Activated CD8-positive, alpha-beta memory T cell treated with anti-CD3 and anti-CD28 coated beads for 36 hours (primary cell): ENCODE data around the gene CBFA2T2. TPM values are rescaled to one million over a fixed set of nuclear protein-coding genes. Genes with fewer than 3 reads are reported as not detected.
"Not testable (repeated sequence)": the region's sequence is repeated elsewhere in the genome, so short reads cannot be mapped to it uniquely, and the experiment has no call there.

Source experiments
- CTCF ChIA-PET: fragments of 350-600 bp; sonication (Branson Sonifier 250); formaldehyde crosslinking; loops from one replicate; lab custom pipeline; 2021; ENCODE audit warnings: antibody characterized with exemption; lab: Charles Lee
- POLR2A ChIA-PET: fragments of 350-600 bp; sonication (Branson Sonifier 250); formaldehyde crosslinking; loops from one replicate; lab custom pipeline; 2021; ENCODE audit warnings: antibody characterized with exemption; lab: Charles Lee
- total RNA-seq, 2 experiments: library from RNA; stranded (reverse); gene quantifications; one replicate each; pipeline ENCODE4 v1.2.3, GENCODE V29; 2021

CBFA2T2 gene
- total RNA-seq, 2 experiments from 2014 or later = 7.1 to 7.4 TPM

DNA sequence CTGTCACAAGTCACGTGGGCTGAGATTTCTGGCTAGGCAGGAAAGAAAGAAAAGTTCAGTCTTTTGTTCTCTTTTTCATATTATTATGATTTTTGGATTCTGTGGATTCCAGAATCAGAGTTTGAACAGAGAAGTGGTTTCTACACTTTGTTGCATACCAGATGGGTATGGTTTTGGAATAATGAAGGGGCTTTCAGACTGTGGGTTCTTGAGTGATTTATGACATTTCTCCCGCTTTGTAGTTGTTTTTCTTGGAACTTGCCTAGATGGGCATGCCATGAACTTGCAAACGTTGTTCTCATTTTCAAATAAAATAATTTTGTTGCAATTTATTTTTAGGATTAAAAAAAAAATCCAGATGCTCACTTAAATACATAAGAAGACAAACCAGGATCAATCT is 34.4 kb downstream of the CBFA2T2 start:
- POLR2A ChIA-PET = interaction anchor here (0.7 kb wide), 1 partner anchor 143 kb away, joined by 3 read pairs; no protein-coding TSS in a partner anchor
- CTCF ChIA-PET = no interaction called here

DNA sequence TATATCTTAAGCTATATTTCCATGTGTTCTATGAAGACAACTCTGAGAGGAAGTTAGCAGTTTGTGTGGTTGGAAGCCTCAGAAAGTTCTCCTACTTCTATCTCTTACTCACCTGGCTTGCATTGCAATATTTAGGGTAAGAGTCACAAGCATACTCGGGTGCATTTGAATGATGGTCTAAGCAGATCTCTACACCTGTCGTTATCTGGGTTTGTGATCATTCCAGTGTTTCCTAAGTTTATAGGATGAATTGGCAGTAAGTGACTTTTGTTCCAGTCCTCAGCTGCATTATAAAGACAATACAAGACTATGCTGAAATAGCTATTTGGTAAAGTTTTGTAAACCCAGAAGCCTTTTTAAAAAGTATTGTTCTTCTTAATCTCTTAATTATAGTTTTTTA is 36.9 kb downstream of the CBFA2T2 start:
- POLR2A ChIA-PET = no interaction called here
- CTCF ChIA-PET = no interaction called here

DNA sequence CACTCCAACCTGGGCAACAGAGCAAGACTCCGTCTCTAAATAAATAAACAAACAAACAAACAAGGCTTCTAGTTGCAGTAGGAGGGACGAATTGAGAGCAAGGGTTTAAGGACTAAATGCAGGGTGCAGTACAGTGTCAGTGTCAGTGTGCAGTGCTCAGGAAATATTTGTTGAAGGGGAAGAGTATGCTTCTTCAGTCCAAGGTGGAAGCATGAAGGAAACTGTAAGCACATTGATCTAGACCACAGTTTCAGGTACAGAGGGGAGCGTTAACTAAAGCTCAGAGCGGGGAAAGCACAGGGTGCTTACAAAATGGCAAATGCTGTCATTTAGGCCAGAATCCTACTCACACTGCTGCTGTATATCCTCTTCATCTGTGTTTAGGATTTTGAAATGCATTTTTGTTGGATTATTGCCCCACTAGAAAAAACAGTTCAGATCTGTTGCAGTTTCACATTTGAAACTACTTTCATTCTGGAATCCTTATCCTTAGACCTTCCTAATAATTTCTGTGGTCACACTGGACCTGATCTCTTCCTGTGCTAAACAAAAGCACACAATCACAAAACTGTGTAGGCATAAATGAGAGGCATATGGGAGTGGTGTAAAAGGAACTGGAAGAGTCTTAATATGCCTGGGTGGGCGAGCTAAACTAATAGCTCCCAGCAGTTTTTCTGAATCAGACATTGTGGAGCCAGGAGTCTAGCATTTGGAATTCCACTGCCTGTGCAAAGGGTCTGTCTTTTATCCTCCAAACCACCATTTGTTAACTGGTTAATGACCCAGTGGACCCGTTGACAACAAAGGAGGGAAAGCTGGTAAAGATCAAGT is 41.4 kb downstream of the CBFA2T2 start:
- CTCF ChIA-PET = interaction anchor here (1.1 kb wide), 1 partner anchor 28 kb away, joined by 4 read pairs; no protein-coding TSS in a partner anchor
- POLR2A ChIA-PET = no interaction called here

DNA sequence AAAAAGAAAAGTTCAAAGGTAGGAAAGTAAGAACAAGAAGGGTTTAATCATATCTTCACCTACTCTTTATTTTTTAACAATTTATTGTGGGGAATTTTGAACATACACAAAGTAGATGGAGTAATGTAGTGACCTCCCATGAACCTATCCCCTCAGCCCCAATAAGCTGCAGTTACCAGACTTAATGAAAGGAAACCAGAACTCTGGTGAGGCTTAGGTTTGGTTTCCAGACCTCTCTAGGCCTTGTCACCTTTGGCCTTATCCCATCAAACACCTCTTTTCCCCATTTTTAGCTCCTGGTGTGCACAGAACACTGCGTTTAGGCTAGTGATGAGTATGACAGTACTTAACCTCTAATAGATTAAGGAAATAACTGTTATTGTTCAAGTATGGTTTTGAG is 42.0 kb downstream of the CBFA2T2 start:
- CTCF ChIA-PET = no interaction called here
- POLR2A ChIA-PET = no interaction called here

DNA sequence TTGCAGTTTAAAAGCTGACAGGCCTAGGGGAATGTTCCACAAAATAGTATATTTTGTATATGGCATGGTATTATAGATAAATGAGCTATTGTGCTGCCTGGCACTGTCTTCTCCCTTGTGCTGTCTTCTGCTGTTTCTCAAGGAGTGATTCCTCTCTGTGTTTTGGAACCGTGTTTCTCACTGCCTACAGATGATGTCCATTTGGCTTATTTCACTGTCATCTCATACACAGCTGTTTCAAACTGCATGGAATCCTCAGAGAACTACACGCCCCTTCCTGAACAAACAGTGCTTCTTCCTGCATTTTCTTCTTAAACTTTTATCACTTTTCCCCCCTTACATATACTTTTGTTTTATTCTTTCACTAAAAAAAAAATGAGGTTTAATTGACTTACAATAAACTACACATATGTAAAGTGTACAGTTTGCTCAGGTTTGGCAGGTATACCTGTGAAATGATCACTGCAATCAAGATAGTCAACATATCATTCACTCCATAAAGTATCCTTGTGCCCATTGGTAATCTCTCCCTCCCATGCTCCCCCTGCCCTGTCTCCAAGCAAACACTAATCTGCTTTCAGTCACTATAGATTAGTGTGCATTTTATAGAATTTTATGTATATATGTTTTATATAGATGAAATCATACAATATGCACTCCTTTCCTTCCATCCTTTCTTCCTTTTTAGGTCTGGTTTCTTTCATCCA is 43.0 kb downstream of the CBFA2T2 start:
- CTCF ChIA-PET = interaction anchor here (0.5 kb wide), 1 partner anchor 72 kb away, joined by 3 read pairs; no protein-coding TSS in a partner anchor
- POLR2A ChIA-PET = no interaction called here

DNA sequence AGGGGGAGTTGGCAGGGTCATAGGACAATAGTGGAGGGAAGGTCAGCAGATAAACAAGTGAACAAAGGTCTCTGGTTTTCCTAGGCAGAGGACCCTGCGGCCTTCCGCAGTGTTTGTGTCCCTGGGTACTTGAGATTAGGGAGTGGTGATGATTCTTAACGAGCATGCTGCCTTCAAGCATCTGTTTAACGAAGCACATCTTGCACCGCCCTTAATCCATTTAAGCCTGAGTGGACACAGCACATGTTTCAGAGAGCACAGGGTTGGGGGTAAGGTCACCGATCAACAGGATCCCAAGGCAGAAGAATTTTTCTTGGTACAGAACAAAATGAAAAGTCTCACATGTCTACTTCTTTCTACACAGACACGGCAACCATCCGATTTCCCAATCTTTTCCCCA is 45.8 kb downstream of the CBFA2T2 start:
- POLR2A ChIA-PET, CTCF ChIA-PET: not testable (repeated sequence)

DNA sequence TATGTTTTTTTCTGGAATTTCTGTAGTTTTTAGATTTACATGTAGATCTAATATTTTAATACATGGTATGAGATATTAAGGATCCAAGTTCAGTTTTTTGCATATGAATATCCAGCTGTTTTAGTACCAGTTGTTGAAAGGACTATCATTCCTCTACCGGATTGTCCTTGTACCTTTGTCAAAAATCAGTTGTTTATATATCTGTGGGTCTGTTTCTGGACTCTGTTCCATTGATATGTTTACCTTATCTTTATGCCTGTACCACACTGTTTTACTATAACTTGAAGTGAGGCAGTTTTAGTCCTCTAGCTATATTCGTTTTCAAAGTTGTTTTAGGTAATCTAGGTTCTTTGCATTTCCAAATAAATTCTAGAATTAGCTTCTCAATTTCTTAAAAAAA is 47.7 kb downstream of the CBFA2T2 start:
- POLR2A ChIA-PET = interaction anchor here (0.6 kb wide), 1 partner anchor 17 kb away, joined by 13 read pairs; no protein-coding TSS in a partner anchor
- CTCF ChIA-PET = no interaction called here

DNA sequence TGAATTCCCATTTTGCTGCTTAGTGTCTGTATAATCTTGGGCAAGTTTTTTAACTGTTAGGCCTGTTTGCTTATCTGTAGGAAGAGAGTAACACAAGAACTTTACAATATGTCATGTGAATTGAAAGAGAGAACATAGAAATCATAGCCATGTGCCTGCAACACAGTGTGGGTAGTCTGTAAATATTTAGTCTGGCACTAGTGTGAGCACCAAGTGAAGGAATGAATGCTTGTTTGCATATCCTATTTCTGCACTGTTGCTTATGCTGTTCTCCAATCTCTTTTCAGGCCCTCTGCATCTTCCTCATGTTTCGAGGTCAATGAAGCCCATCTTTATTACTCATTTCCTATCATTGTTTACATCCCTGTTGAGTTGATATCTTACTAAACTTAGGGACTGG is 49.2 kb downstream of the CBFA2T2 start:
- POLR2A ChIA-PET = no interaction called here
- CTCF ChIA-PET = no interaction called here

DNA sequence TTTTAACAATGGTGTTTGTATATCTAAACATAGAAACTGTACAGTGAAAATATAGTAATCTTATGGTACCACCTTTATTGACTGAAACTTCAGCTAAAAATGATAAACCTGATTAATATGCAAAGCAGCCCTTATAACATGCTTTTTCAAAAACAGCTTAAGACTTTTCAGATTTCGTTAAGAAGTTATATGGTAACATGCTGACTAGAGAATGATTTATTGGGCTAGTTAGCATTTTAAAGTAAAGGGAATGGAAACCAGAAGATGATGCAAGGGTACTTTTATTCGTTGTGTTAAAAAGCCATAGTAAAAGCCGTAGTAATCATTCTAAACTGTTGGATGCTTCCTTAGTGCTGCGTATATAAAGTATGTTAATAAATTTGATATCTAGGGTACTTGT is 50.5 kb downstream of the CBFA2T2 start:
- POLR2A ChIA-PET = no interaction called here

DNA sequence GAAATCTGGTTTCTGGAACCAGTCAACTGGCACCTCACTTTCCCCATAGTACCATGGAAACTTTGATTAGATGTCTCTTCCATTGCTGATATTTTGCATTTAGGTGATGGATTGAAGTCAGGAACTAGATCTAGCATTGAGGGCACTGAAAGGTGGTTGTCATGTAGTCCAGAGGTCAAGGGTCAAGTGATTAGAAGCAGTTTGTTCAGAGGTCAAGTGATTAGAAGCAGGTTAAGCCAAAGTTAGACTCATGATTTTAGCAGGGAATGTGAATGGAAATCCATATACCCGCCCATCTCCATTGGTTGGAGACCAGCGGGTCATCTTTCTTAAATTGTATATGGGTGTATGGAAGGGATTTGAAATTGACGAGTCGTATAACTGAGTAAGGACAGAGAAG is 51.2 kb downstream of the CBFA2T2 start:
- ChIA-PET CTCF (no interaction called here), POLR2A (no interaction called here)

More for the DNA sequence above, 50.5 kb downstream of the CBFA2T2 start:
- CTCF ChIA-PET = no interaction called here

DNA sequence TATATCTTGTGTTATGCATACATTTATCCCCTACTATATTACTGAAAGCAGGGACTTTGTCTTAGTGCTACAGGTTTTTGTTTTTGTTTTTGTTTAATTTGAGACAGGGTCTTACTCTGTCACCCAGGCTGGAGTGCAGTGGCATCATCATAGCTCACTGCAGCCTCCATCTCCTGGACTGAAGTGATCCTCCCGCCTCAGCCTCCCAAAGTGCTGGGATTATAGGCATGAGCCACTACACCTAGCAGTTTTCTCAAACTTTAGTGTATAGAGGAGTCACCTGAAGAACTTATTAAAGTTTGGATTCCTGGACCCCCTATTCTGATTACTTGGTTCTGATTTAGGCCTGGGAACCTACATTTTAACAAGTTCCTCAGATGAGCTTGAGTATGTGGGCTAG is 51.9 kb downstream of the CBFA2T2 start:
- ChIA-PET CTCF (no interaction called here), POLR2A (no interaction called here)

DNA sequence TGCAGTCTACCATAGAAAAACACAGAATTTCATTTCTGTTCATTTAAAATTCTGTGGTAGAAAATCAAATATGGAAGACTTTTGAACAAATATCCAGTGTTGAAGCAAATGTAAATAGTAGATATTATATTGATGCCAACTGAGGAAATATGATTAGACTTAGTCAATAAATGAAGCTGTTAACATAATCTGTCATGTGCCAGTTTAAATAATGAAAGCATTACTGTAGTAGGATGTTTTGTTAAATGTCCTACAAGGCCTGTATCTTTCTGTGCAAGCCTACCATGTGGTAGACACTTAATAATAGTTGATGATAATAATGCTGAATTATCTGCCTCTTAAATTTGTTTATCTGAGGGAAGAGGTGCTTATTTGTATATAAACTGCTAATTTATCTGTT is 55.9 kb downstream of the CBFA2T2 start:
- ChIA-PET POLR2A (interaction anchor here (0.6 kb wide), 1 partner anchor 8 kb away, joined by 6 read pairs; no protein-coding TSS in a partner anchor), CTCF (interaction anchor here (0.6 kb wide), 1 partner anchor 1086 kb away, joined by 3 read pairs; no protein-coding TSS in a partner anchor)

DNA sequence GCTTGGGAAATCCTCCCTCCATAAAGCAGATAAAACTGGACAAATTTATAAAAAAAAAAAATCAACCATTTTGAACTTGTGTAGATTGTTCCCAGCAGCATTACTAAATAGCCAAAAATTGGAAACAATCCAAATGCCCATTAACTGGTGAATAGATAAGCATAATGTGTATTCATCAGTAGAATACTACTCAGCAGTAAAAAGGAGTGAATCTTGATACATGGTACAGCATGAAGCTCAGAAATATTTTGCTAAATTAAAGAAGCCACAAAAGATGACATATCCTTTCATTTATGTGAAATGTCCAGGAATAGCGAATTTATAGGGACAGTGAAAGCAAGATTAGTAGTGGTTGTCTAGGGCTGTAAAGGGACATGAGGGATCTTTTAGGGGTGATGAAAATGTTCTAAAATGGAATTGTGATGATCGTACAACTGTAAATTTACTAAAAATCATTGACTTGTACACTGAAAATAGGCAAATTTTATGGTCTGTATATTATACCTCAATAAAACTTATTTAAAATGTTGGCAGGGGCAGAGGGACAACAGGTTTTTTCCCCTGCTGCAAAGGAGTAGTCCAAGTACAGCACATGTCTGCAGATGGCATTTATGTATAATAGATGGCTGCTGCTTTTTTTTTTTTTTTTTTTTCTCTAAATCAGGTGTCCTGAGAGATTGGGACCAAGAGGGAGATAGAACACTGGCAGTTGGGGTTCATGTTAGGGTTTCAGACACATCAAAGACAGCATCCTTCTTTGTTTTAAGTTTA is 59.5 kb downstream of the CBFA2T2 start:
- ChIA-PET POLR2A (no interaction called here), CTCF (no interaction called here)

DNA sequence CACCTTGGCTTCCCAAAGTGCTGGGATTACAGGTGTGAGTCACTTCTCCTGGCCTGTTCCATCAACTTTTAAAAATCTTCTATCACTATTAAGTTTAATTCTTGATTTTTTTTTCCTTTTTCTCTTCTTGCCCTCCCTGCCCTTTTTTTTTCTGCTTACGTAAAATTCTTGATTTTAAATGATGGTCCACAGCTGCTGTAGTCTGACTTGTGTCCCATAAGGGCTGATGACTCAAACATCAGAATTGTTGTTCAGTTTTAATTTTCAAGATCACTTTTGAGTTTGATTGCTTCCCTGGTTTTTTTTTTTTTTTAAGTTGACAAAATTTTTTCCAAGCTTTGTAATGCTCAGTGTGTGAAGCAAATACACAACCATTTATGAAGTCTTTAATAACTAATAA is 61.9 kb downstream of the CBFA2T2 start:
- ChIA-PET POLR2A (no interaction called here), CTCF (no interaction called here)

DNA sequence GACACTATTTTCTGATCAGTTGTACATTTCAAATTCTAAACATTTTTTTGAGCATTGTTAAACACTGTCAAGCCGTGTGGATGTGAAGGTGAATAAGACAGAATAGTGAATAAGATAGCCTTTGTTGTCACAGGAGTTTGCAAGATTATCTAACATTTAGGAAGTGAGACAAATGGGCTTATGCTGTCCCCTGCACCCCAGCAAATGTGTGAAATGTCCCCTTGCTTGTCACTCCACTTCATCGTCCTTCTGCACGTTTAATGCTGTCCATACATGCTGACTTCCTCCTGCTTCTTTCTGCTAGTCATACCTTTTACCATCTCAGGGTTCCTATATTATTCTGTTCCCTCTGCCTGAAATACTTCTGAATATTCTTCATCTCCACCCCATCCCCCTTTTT is 62.6 kb downstream of the CBFA2T2 start:
- ChIA-PET POLR2A (interaction anchor here (0.5 kb wide), 1 partner anchor 137 kb away, joined by 3 read pairs; no protein-coding TSS in a partner anchor), CTCF (no interaction called here)

DNA sequence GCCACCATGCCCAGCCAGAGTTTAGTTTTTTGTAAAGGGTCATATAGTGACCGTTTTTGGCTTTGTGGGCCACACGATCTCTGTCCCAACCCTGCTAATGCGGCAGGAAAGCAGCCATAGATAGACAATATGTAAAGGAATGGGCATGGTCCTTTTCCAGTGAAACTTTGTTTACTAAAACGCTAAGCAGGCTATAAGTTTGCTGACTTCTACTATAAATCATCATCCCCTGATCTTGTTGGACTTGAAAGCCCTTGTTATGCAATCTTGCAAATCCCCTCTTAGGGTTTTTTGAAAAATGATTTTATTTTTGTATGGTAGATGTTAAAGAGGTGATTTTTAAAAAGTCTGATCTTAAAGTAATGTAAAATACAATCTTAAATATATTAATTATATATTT is 63.6 kb downstream of the CBFA2T2 start:
- POLR2A ChIA-PET = interaction anchor here (0.6 kb wide), 1 partner anchor 28 kb away, joined by 6 read pairs; no protein-coding TSS in a partner anchor
- CTCF ChIA-PET = interaction anchor here (0.6 kb wide), 1 partner anchor 100 kb away, joined by 3 read pairs; no protein-coding TSS in a partner anchor

DNA sequence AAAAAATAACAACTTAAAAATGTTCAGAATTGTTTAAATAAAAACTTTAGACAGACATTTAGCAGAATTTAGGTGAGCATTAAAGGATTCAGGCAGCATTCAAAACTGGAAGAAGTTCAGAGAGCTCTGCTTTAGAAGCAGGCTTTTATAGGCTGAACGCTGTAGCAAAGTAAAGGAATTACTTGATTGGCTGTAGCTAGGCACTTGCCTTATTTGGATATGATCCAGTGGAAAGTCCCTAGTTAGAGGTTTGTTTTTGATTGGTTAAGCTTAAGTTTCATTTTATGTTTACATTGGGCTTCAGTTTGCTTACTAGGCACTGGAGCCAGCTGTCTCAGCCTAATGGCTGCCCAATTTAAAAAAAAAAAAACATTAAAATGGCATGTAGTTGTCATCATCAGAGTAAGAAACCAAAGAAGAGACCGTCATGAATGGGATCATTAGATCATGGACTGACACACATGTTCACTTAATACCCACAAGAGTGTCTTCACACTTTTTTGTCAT is 65.1 kb downstream of the CBFA2T2 start:
- ChIA-PET POLR2A (interaction anchor here (0.9 kb wide), 1 partner anchor 65 kb away, joined by 3 read pairs; the partner anchor contains the start of gene CBFA2T2), CTCF (interaction anchor here (0.7 to 0.8 kb wide), 2 partner anchors 94 to 113 kb away, joined by 3 to 5 read pairs; no protein-coding TSS in a partner anchor)

DNA sequence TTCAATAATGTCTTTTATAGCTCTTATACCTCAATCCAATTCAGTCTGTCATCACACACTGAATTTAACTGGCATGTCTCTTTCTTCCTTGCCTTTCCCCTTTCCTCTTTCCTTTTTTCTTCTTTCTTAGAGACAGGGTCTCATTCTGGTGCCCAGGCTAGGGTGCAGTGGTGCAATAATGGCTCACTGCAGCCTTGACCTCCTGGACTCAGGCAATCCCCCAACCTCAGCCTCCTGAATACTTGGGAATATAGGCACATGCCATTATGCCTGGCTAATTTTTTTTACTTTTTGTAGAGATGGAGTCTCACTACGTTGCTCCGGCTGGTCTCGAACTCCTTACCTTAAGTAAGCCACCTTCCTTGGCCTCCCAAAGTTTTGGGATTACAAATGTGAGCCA is 65.9 kb downstream of the CBFA2T2 start:
- POLR2A ChIA-PET = no interaction called here
- CTCF ChIA-PET = no interaction called here

DNA sequence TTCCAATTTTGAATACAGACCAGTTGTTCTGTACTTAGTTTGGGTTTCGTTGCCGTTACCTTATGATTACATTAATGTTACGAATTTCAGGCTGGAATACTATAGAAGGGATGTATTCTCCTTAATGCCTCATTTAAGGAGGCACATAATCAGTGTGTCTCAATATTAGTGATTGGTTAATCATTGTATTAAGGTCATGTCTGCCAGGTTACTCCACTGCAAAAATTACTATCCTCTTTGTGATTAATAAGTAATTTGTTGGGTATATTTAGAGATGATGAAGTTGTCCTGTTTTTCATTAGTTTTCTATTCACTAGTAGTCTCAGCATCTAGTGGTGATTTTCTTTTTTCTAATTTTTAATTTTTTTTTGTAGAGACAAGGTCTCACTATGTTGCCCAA is 66.3 kb downstream of the CBFA2T2 start:
- ChIA-PET CTCF (no interaction called here), POLR2A (no interaction called here)
